ENCODE results near the gene C1GALT1.

GRCh38 chr7:7294911-7295310 is 112.6 kb downstream of the C1GALT1 start:
- no peak for TF ChIP-seq CTCF (IDR thresholded peaks at IDR 0.05)
- no peak for TF ChIP-seq POLR2A (IDR thresholded peaks at IDR 0.05)

Measured in adrenal gland (tissue), 5 donors.